GM19452 (cell line): ENCODE measurements around the gene OR4L1.
"Not testable (repeated sequence)": the region's sequence is repeated elsewhere in the genome, so short reads cannot be mapped to it uniquely, and the experiment has no call there.

Experiments used
- ATAC-seq: cut with Tn5 transposase; IDR thresholded peaks from one replicate; pipeline ENCODE4 v1.9.1; 2021; ENCODE audit not compliant: unreplicated experiment

Gene OR4L1

DNA sequence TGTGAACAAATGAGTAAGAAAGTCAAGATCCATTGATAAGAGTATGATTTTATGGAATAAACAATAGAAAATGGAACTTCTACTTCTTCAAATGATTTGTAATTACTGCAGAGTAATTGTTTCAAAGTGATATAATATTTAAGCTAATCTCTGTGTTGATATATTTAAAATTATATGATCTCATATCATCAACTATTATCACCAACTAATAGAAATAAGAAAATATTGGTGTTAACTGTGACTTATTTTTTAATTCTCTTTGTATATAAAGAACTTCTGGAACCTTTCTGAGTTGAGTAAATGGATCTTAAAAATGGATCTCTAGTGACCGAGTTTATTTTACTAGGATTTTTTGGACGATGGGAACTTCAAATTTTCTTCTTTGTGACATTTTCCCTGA lies at the start of gene OR4L1:
Gene OR4L1 (plus strand): TSS at position 301 of the 400 bp plus-strand sequence. CDS start 0 bp downstream, at position 301.
- no peak for ATAC-seq

GRCh38 chr14:20019257-20019865 lies 40.5 kb upstream of the OR4L1 start, which contains the start of gene OR4K14:
OR4K14 (minus strand) TSS chr14:20019307; CDS start chr14:20015193, 4,114 bp downstream.
- no peak for ATAC-seq

DNA sequence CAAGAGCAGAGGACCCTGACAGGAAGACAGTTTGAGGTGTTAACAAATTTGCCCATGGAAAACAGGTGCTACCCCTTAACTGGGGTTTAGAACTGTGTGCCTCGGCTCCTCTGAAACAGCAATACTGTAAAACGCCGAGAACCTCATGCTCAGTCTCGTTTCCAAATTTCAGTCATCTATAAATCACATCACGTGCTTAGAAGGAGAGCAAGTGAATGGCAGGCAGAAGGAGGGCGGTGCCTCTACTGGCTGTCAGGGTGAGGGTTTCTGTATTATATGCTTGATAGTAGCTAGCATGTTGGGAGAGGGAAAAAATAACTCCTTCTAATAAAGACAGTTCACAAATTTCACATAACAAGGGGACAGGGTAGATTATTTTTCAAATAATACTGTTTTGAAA lies 28.8 kb upstream of the OR4L1 start:
- ATAC-seq: no peak

DNA sequence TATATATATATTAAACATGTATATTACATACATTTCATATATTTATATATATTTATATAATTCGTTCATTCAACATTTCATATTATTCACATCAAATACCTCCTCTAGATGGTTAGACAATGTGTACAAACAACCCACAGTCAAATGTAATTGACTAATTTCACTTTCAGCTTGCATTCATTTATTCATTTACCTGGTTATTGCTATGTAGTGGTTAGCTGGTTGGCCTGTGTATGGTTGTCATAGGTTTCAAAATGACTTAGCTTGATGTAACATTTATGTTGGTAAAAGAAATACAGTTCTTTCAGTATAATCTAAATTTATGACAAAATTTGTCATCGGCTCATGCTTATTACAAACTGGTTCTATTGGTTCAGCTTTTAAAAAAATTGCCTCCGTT lies 24.4 kb upstream of the OR4L1 start:
- ATAC-seq: no peak

GRCh38 chr14:20035938-20036337 lies 23.9 kb upstream of the OR4L1 start, which contains the start of gene OR4K13:
OR4K13 (minus strand) TSS chr14:20036038; CDS start chr14:20034758, 1,280 bp downstream.
- no peak for ATAC-seq

- no peak for ATAC-seq
These were observed 15.6 kb upstream of the OR4L1 start for GRCh38 chr14:20044243-20044642.

DNA sequence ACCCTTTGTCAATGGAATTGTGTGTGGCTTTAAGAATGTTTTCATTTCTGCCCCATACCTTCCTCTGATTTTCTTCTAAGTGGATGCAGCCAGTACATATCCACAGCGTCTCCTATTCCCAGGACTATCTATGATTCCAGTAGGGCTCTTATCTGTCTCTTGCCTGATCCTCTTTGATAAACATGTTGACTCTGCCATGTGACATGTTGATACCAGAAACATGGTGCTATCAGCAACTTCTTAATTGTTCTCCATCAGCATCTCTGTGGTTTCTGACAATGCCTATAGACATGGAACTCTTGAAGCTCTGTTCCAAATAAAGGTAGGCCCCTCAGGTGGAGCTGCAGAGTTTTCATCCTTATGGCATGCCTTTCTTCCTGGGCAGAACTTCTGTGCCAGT lies 11.6 kb upstream of the OR4L1 start:
- ATAC-seq: no peak

- no peak for ATAC-seq
These were observed 32.2 kb downstream of the OR4L1 start for GRCh38 chr14:20092050-20092449.

- ATAC-seq: no peak
These were observed 33.6 kb downstream of the OR4L1 start for GRCh38 chr14:20093442-20093841.

DNA sequence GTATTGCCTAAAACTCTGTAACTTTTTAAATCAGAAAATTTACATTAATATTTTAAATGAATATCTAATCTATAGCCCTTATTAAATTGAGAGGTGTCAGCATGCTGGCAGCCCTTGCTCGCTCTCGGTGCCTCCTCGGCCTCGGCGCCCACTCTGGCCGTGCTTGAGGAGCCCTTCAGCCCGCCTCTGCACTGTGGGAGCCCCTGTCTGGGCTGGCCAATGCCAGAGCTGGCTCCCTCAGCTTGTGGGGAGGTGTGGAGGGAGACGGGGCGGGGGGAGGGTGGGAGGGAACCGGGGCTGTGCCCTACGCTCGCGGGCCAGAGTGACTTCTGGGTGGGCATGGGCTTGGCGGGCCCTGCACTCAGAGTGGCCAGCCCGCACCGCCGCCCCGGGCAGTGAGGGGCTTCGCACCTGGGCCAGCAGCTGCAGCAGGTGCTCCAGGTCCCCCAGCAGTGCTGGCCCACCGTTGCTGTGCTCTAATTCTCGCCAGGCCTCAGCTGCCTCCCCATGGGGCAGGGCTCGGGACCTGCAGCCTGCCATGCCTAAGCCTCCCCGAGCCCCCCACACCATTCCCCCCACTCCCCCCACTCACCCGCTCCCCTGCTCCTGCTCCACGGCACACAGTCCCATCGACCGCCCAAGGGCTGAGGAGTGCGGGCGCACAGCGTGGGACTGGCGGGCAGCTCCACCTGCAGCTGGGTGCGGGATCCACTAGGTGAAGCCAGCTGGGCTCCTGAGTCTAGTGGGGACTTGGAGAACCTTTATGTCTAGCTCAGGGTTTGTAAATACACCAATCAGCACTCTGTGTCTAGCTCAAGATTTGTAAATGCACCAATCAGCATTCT lies 39.3 kb downstream of the OR4L1 start:
- ATAC-seq: not testable (repeated sequence)

DNA sequence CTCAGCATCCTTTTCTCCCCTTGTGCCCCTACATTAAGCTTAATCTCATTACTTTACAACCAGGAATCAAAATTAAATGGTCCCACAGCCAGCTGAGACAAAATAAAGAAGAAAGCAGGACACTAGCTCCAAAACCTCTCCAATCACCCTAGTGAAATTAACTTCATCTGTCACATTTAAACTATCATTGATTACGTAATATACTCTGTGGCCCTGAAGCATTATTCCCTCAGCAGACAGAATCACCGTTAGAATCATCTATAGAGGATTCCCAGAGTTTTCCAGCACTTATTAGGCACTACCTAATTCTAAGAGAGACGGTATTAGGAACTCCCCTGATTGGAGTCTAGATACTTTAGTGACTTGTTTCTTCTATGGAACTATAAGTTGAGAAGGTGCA lies 50.6 kb downstream of the OR4L1 start, which contains the start of gene OR4K17:
Gene OR4K17 (plus strand): TSS at position 302 of the 400 bp plus-strand sequence. CDS start 6,761 bp downstream, outside the sequence.
- no peak for ATAC-seq
